Caco-2 (cell line): ENCODE data around the gene C16orf82. TPM values are rescaled to one million over a fixed set of nuclear protein-coding genes. Genes with fewer than 3 reads are reported as not detected.

Experiments used
- BruUV-seq: library from RNA; stranded (reverse); fragments of 400-500 nt; replicated peaks from 2 replicates; lab custom pipeline; 2021; lab: Mats Ljungman, UMichigan
- CTCF ChIA-PET: fragments of 300-600 bp; sonication (Branson Sonifier 250); formaldehyde crosslinking; loops from one replicate; lab custom pipeline; 2022; ENCODE audit warnings: antibody characterized with exemption; lab: Charles Lee
- POLR2A ChIA-PET: fragments of 300-600 bp; sonication (Branson Sonifier 250); formaldehyde crosslinking; loops from one replicate; lab custom pipeline; 2022; ENCODE audit warnings: antibody characterized with exemption; lab: Charles Lee
- DNase-seq, 2 experiments: peaks; one replicate each; pipeline versions ENCODE4 v3.0.0 to v3.0.0-alpha.2; 2020 to 2022
- H3K27me3 ChIP-seq: replicated peaks from 2 replicates; pipeline ENCODE4 v1.6.0; 2011; ENCODE audit warnings: low read length; ENCODE audit not compliant: control insufficient read depth, insufficient read depth
- H3K36me3 ChIP-seq: 2 replicates; pipeline ENCODE4 v1.5.1; 2011; ENCODE audit warnings: low read length; ENCODE audit not compliant: control insufficient read depth, insufficient read depth
- H3K4me1 ChIP-seq: fragments of 250-450 bp; sonication (Bioruptor Pico); 2 replicates; pipeline ENCODE4 v1.5.1; 2020; ENCODE audit warnings: mild to moderate bottlenecking
- H3K4me3 ChIP-seq: 2 replicates; pipeline ENCODE4 v1.5.1; 2011; ENCODE audit warnings: low read depth, mild to moderate bottlenecking, control low read depth, low read length
- H3K9me3 ChIP-seq: fragments of 250-450 bp; sonication (Bioruptor Pico); 2 replicates; pipeline ENCODE4 v1.5.1; 2020; ENCODE audit warnings: mild to moderate bottlenecking, moderate library complexity
- H3K27ac Mint-ChIP-seq: one replicate; pipeline ENCODE4 v1.8.0; 2022; ENCODE audit warnings: mixed read lengths; ENCODE audit not compliant: unreplicated experiment
- H3K27me3 Mint-ChIP-seq: one replicate; pipeline ENCODE4 v1.8.0; 2022; ENCODE audit warnings: mixed read lengths; ENCODE audit not compliant: insufficient read depth, unreplicated experiment
- H3K36me3 Mint-ChIP-seq: one replicate; pipeline ENCODE4 v1.8.0; 2022; ENCODE audit warnings: mild to moderate bottlenecking, mixed read lengths; ENCODE audit not compliant: insufficient read depth, unreplicated experiment
- H3K4me1 Mint-ChIP-seq: one replicate; pipeline ENCODE4 v1.8.0; 2022; ENCODE audit warnings: low read depth, mixed read lengths; ENCODE audit not compliant: unreplicated experiment
- H3K4me3 Mint-ChIP-seq: one replicate; pipeline ENCODE4 v1.8.0; 2022; ENCODE audit warnings: mild to moderate bottlenecking, moderate library complexity, mixed read lengths; ENCODE audit not compliant: unreplicated experiment
- H3K9me3 Mint-ChIP-seq: one replicate; pipeline ENCODE4 v1.8.0; 2022; ENCODE audit warnings: mixed read lengths; ENCODE audit not compliant: unreplicated experiment
- CTCF ChIP-seq, 2 experiments: fragments of 200-600 bp in 1 of 2; IDR thresholded peaks; 1 replicate in 1 of 2; 2 replicates in 1 of 2; pipeline versions ENCODE4 v1.5.1 to v1.8.0; 2011 to 2022; ENCODE audit warnings: antibody characterized with exemption in 1 of 2, control low read depth in 1 of 2, inconsistent platforms in 1 of 2, low read depth in 1 of 2, low read length in 1 of 2, mild to moderate bottlenecking in 1 of 2, moderate library complexity in 1 of 2; ENCODE audit not compliant: insufficient read depth in 1 of 2, severe bottlenecking in 1 of 2, unreplicated experiment in 1 of 2
- intact Hi-C: fragments of 100-400 bp; cut with micrococcal nuclease; formaldehyde crosslinking; loops from one replicate; pipeline ENCODE4 v1.10.0; 2022; ENCODE audit not compliant: unreplicated experiment
- total RNA-seq: library from RNA; stranded (reverse); gene quantifications from 2 replicates; pipeline ENCODE4 v1.2.3, GENCODE V29; 2022

C16orf82 gene
- total RNA-seq, 1 experiment from 2014 or later, result not detected

DNA sequence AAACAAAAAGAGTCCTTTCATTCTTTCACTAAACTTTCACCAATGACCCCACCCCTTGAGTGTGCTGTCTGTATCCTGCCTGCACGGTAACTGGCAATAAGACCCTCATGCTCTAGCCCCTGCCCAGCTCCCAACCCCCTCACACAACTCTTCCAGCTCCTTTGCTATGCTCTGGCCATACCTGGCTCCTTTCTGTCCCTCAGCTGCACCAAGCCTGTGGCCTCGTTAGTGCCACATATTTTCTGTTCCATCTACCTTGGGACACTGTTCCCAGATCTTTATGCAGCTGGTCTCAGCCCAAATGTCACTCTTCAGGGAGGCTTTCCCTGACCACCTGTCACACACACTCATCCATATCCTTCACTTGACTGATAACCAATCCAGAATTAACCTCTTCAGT, 47.3 kb downstream of the C16orf82 start:
- ChIA-PET CTCF (no interaction called here), POLR2A (no interaction called here)
- no TSS peak for BruUV-seq
- peaks cover 4% of the 10 kb centered on the region for H3K27me3 Mint-ChIP-seq
- Histone ChIP-seq H3K27me3 (no peaks in the 10 kb centered on the region), H3K4me3 (no peak overlapping the region), H3K9me3 (no peaks in the 10 kb centered on the region), H3K36me3 (no peaks in the 10 kb centered on the region), H3K4me1 (peaks cover 4% of the 10 kb centered on the region; the same call in 1 of the 2 replicates)
- no peak for DNase-seq
- H3K4me1 Mint-ChIP-seq, result peaks cover 7% of the 10 kb centered on the region
- H3K36me3 Mint-ChIP-seq, result no peaks in the 10 kb centered on the region
- H3K4me3 Mint-ChIP-seq, result no peak overlapping the region
- no peaks in the 10 kb centered on the region for H3K9me3 Mint-ChIP-seq
- intact Hi-C loops, result no loop called here
- H3K27ac Mint-ChIP-seq, result no peak overlapping the region
- TF ChIP-seq CTCF (IDR thresholded peaks at IDR 0.05; ENCODE audit: insufficient read depth in 1 of 2, low read depth in 1 of 2, low read length in 1 of 2, severe bottlenecking in 1 of 2, unreplicated experiment in 1 of 2), result no peak

DNA sequence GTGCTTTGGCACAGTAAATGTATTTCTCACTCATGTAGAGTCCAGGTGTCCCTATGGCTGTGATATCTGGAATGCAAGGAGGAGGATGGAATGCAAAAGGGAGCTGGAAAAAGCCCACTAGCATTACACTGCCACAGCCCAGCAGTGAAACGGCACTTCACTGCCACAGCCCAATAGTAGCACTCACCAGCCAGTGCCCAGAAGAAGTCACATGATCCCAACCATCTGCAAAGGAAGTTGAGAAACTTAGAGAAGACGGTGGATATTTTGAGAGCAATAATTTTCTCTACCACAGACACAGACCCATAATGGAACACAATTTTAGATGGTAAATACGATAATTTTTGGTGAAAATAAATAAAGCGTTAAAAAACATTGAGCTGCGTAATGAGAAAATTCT, 51.8 kb downstream of the C16orf82 start:
- DNase-seq, result no peak
- H3K4me3 Mint-ChIP-seq, result no peak overlapping the region
- H3K4me1 Mint-ChIP-seq, result peaks cover 7% of the 10 kb centered on the region
- H3K27me3 ChIP-seq, result no peaks in the 10 kb centered on the region
- no peak overlapping the region for H3K27ac Mint-ChIP-seq
- H3K9me3 ChIP-seq, result no peaks in the 10 kb centered on the region
- BruUV-seq, result no TSS peak
- no peak overlapping the region for H3K4me3 ChIP-seq
- no peak for TF ChIP-seq CTCF (IDR thresholded peaks at IDR 0.05; ENCODE audit: insufficient read depth in 1 of 2, low read depth in 1 of 2, low read length in 1 of 2, severe bottlenecking in 1 of 2, unreplicated experiment in 1 of 2)
- intact Hi-C loops, result no loop called here
- no peaks in the 10 kb centered on the region for H3K36me3 Mint-ChIP-seq
- CTCF ChIA-PET, result no interaction called here
- no peaks in the 10 kb centered on the region for H3K36me3 ChIP-seq
- peaks cover under 1% of the 10 kb centered on the region; the same call in 1 of the 2 replicates for H3K4me1 ChIP-seq
- POLR2A ChIA-PET, result no interaction called here
- H3K27me3 Mint-ChIP-seq, result peaks cover 9% of the 10 kb centered on the region
- H3K9me3 Mint-ChIP-seq, result no peaks in the 10 kb centered on the region

Other genes starting within 250 kb of the C16orf82 start
- 7.0 and 11.1 TPM in 2 replicates for gene KDM8, start 136.6 kb downstream of the C16orf82 start, total RNA-seq
- 33.4 and 37.0 TPM in 2 replicates for gene NSMCE1, start 201.8 kb downstream of the C16orf82 start, total RNA-seq
- 32.6 and 34.4 TPM in 2 replicates for gene IL4R, start 247.0 kb downstream of the C16orf82 start, total RNA-seq